ENCODE results near the gene MYO15A. TPM values are rescaled to one million over a fixed set of nuclear protein-coding genes. Genes with fewer than 3 reads are reported as not detected.

MYO15A gene
- total and polyA plus RNA-seq, 2 of the 4 experiments (the other 2 are of a cell fraction) = 0.18 to 1.1 TPM

GRCh38 chr17:18156976-18157280 lies 48.4 kb downstream of the MYO15A start:
- Histone ChIP-seq H3K23ac (ENCODE audit: low read depth, low read length) (no peak overlapping the region), H2BK20ac (ENCODE audit: low read depth, low read length) (no peak overlapping the region), H3K4ac (ENCODE audit: low read depth, low read length) (no peak overlapping the region), H3K18ac (ENCODE audit: low read depth, low read length) (no peak overlapping the region), H2BK120ac (ENCODE audit: low read depth, low read length) (no peak overlapping the region), H3K4me3 (ENCODE audit: insufficient read depth, low read depth, low read length) (no peak overlapping the region), H3K4me2 (ENCODE audit: low read depth, low read length) (no peak overlapping the region), H3K79me1 (ENCODE audit: low read depth in 1 of 2, low read length in 2 of 2) (no peaks in the 10 kb centered on the region), H3K9ac (ENCODE audit: low read depth, low read length) (no peak overlapping the region), H4K8ac (ENCODE audit: low read depth in 2 of 2, low read length in 2 of 2) (no peak overlapping the region), H4K91ac (ENCODE audit: insufficient read depth, low read depth, low read length) (no peak overlapping the region), H4K20me1 (ENCODE audit: insufficient read depth, low read length) (no peaks in the 10 kb centered on the region), H2AK9ac (replicated peaks; ENCODE audit: low read depth, low read length, poor library complexity) (no peak overlapping the region), H3K27me3 (ENCODE audit: control insufficient read depth, insufficient read depth, low read length) (no peaks in the 10 kb centered on the region; the same call in 1 of the 2 replicates), H3K56ac (ENCODE audit: extremely low read depth, insufficient read depth, low read length) (no peak overlapping the region), H3K9me3 (ENCODE audit: control insufficient read depth, insufficient read depth, low read length) (no peaks in the 10 kb centered on the region), H2AK5ac (ENCODE audit: low read depth, low read length) (0 out of 2 replicates have a peak overlapping the region, but pooled peaks have one; percentile 31), H2BK5ac (ENCODE audit: low read depth, low read length, poor library complexity, severe bottlenecking) (no peak overlapping the region), H2BK15ac (ENCODE audit: low read depth, low read length) (no peak overlapping the region), H3K9me1 (ENCODE audit: insufficient read depth, low read length) (peaks cover 18% of the 10 kb centered on the region), H3K27ac (ENCODE audit: insufficient read depth, low read length) (no peak overlapping the region), H2AFZ (replicated peaks; ENCODE audit: low read length, poor library complexity) (peak overlapping the region; percentile 77), H3K36me3 (ENCODE audit: control insufficient read depth, insufficient read depth, low read length) (no peaks in the 10 kb centered on the region), H4K5ac (ENCODE audit: low read depth, low read length) (no peak overlapping the region), H3K4me1 (ENCODE audit: control insufficient read depth, insufficient read depth, low read length) (peaks cover 5% of the 10 kb centered on the region; the same call in 1 of the 2 replicates), H3K14ac (replicated peaks; ENCODE audit: low read depth, low read length) (no peak overlapping the region)
- in situ Hi-C loops (cut with MboI; ENCODE audit: low sequenced_read_pairs) = no loop called here
- ChIA-PET CTCF (no interaction called here), POLR2A (ENCODE audit: unreplicated experiment) (no interaction called here)
- BruUV-seq (replicated peaks) = no TSS peak
- no peak for TF ChIP-seq RFX5 (IDR thresholded peaks at IDR 0.05; ENCODE audit: low read depth, low read length)
- TF ChIP-seq RCOR1 (IDR thresholded peaks at IDR 0.05; ENCODE audit: insufficient replicate concordance, low read length) = no peak
- TF ChIP-seq ELK1 (IDR thresholded peaks at IDR 0.05; ENCODE audit: borderline replicate concordance, low read depth, low read length) = no peak
- TF ChIP-seq SMC3 (IDR thresholded peaks at IDR 0.05; ENCODE audit: low read depth, low read length) = no peak
- TF ChIP-seq MXI1 (IDR thresholded peaks at IDR 0.05; ENCODE audit: borderline replicate concordance, low read depth, low read length) = no peak
- TF ChIP-seq, protein P1, sequence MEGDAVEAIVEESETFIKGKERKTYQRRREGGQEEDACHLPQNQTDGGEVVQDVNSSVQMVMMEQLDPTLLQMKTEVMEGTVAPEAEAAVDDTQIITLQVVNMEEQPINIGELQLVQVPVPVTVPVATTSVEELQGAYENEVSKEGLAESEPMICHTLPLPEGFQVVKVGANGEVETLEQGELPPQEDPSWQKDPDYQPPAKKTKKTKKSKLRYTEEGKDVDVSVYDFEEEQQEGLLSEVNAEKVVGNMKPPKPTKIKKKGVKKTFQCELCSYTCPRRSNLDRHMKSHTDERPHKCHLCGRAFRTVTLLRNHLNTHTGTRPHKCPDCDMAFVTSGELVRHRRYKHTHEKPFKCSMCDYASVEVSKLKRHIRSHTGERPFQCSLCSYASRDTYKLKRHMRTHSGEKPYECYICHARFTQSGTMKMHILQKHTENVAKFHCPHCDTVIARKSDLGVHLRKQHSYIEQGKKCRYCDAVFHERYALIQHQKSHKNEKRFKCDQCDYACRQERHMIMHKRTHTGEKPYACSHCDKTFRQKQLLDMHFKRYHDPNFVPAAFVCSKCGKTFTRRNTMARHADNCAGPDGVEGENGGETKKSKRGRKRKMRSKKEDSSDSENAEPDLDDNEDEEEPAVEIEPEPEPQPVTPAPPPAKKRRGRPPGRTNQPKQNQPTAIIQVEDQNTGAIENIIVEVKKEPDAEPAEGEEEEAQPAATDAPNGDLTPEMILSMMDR (conservative IDR thresholded peaks at IDR 0.05; ENCODE audit: low read depth, low read length) = no peak
- no peak for TF ChIP-seq POLR2A (IDR thresholded peaks at IDR 0.05; ENCODE audit: low read depth, low read length)
- TF ChIP-seq NFE2L2 (IDR thresholded peaks at IDR 0.05; ENCODE audit: low read depth, low read length) = no peak
- TF ChIP-seq RAD21 (IDR thresholded peaks at IDR 0.05; ENCODE audit: low read length) = no peak
- ATAC-seq (ENCODE audit: low read depth) = no peak
- DNase-seq = no peak
- no CpG with 5 or more reads among the region's 10 CpGs for WGBS, 2 experiments (ENCODE audit: extremely low coverage in 2 of 2, insufficient read length in 1 of 2)
- intact Hi-C loops (cut with micrococcal nuclease) = no loop called here
- dilution Hi-C loops (cut with HindIII; ENCODE audit: low sequenced_read_pairs, unreplicated experiment) = no loop called here
